ENCODE measurements around the gene SLC19A1. TPM values are rescaled to one million over a fixed set of nuclear protein-coding genes. Genes with fewer than 3 reads are reported as not detected.

SLC19A1 gene
- total RNA-seq, 4 donors from 2014 or later: 6.5 to 18.3 (median 8.1) TPM

DNA sequence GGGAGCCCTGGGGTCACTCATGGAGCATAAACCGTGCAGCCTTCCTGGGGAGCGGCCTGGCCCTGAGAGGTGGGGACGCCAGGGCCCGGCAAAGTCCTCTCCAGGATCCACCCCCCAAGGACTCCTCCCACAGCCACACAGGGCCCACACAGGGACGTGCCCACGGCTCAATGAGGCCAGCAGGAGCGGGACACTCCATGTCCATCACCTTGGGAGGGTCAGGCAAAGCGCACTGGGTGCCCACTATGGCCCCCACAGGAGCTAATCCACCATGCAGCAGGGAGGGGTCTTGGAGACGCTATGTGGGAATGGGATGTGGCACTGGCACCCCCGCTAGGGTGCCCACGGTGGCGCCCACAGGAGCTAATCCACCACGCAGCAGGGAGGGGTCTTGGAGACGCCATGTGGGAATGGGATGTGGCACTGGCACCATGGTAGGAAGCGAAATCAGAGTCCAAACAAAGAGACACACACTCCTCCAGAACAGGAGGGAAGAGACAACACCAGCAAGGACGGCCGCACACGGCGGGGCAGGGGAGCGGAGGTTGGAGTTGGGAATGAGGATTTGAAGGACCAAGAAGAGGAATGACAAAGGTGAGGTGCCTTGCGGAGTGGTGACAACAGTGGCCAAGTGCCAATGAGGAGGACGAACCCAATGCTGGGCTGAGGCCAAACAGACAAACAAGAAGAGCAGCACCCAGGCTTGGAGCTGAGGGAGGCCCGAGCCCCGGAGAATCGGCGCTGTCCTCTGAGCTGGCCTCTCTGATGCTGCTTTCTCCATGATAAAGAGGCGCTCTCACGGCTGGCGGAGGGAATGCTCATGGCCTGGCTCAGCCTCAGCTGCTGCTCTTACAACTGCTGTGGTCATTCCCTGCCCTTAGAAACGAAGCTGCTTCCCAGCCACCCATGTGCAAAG is 18.1 kb upstream of the SLC19A1 start:
- TF ChIP-seq, protein P1, sequence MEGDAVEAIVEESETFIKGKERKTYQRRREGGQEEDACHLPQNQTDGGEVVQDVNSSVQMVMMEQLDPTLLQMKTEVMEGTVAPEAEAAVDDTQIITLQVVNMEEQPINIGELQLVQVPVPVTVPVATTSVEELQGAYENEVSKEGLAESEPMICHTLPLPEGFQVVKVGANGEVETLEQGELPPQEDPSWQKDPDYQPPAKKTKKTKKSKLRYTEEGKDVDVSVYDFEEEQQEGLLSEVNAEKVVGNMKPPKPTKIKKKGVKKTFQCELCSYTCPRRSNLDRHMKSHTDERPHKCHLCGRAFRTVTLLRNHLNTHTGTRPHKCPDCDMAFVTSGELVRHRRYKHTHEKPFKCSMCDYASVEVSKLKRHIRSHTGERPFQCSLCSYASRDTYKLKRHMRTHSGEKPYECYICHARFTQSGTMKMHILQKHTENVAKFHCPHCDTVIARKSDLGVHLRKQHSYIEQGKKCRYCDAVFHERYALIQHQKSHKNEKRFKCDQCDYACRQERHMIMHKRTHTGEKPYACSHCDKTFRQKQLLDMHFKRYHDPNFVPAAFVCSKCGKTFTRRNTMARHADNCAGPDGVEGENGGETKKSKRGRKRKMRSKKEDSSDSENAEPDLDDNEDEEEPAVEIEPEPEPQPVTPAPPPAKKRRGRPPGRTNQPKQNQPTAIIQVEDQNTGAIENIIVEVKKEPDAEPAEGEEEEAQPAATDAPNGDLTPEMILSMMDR (IDR thresholded peaks at IDR 0.05; ENCODE audit: low read depth): no peak

DNA sequence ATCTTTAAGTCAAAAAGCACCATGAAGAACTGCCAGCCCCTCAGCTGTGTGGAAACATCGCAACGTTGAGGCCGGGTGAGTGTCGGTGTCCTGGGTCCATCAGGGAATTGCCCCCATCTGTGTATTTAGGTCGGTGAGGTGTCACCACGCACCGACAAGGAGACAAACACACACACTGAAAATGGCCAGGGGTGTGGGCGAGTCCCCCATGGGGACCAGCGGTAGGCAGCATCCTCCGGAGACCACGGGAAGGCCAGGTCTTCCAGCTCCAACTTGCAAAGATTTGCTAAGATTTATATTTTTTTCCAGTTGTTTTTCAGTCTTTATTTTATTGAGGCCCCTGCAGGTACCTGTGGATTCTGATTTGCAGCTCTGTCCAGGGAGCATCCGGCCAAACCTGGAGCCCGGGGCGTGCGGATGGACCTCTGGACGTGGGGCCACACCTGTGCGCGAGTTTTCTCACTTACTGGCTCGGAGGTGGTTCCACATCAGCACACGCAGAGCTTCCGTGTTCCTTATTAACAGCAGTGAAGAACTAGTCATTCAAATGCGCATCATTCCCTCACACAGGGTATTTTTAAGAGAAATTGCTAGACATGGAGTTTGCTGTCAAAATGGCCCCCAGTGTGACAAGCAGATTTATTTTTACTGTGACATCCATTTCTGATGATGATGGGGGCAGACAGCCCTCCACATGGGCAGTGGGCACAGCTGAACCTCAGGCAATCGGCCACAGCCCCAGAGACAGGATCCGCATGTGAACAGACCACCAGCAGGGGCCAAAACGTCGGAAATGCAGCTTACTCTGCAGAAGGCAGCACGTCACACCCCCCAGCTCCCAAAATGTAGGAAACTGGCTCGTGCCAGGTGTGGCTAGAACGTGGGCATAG is 17.2 kb upstream of the SLC19A1 start:
- TF ChIP-seq, protein P1 (IDR thresholded peaks at IDR 0.05; ENCODE audit: low read depth): no peak

DNA sequence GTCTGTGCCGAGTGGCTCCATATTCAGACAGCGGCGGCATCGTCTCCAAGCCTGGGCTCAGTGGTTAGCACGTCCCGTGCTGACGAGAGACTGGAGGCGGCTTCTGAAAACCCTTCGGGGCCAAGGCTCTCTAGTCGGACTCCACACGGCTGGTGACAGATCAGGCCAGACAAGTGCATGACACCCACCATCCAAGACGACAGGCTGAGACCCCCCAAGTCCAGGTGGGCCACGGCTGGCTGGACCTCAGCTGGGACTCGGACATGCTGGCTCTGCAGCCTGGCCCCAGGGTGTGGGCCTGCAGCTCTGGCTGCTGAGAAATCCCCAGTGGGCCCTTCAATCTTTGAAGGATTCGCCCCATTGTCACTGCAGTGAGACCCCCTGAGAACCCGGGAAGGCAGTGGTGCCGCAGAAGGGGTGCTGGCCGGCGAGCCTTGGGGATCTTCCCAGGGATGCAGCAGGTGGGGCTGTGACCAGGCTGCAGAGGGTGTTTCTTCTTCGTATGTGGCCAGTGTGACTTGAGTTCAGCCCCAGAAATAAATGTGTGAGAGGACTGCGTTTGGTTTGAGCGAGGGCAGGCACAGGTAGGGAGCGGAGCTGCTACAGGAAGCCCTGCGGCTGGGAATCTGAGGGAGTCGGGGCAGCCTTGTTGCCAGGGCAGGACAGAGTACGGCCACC is 15.9 kb upstream of the SLC19A1 start:
- TF ChIP-seq, protein P1 (IDR thresholded peaks at IDR 0.05; ENCODE audit: low read depth): no peak

DNA sequence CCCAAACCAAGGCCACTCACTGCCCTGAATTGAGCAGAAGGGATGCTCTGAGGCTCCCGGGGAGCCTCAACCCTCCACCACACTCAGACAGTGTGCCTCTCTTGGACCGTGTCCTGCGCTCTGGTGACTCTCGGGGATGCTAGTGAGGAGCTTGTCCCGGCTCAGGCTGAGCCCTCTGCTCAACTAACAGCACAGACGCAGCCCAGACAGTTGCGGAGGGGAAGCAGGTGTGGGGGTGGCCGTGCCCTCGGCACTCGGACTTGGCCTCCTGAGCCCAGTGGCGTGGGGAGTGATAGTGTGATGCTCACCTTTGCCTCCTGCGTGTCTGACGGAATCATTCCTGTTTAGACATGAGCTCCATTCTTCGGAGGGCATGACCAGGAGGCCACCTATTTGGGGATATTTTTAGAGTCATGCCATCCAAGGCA is 15.4 kb upstream of the SLC19A1 start:
- TF ChIP-seq, protein P1 (IDR thresholded peaks at IDR 0.05; ENCODE audit: low read depth): no peak

DNA sequence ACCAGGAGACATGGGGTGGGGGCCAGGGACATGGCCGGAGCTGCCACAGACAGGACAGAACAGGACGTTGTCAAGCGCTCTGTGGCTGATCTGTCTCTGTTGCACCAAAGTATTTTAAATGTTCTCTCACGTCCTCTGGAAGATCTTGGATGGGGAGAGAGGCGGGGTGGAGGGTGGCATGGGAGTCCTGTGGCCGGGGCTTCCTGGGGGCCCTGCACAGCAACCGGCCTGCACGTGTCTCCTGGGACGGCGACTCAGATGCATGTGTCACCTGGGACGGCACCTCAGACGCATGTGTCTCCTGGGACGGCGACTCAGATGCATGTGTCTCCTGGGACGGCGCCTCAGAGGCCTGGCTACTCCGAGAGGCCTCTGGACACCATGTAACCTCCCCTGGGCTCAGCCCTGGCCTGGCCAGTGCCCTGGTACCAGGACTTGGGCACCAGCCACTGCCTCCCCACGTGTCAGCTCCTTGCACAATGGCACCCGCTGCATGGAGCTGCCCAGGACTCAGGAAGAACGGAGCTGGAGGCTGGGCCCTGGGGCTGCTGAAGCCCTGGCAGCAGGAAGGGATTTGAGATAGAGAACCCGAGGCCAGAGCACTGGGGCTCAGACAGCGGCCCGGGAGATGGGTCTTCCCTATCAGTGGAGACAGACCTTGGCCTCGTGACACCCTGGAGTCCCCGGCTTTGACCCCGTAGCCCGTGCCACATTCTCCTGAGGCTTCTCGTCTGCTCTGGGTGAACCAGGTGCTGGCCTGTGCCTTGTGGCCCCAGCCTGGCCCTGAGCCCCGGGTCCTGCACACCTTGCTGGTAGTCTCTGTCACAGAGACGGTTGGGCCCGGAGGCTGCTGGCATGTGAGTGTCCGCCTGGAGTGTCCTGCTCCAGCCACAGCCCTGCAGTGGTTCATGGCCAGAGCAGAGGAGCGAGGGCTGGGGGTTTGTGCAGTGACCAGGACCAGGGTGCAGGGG is 14.7 kb upstream of the SLC19A1 start:
- TF ChIP-seq, protein P1 (IDR thresholded peaks at IDR 0.05; ENCODE audit: low read depth): no peak

DNA sequence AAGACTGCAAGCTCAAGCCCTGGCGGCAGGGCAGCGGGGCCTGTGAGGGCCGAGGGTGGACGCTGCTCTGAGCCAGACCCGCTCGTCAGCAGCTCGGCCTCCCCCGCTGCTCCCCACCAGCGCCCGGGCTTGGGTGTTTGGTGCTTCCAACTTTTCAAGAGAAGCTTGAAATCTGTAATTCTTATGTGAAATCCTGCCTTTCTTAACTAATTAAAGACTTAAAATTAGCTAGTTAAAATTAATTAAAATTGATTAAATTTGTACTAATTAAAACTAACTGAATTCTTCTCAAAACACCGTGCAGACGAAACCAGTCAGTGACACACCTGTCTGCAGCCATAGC is 14.0 kb upstream of the SLC19A1 start:
- TF ChIP-seq, protein P1 (IDR thresholded peaks at IDR 0.05; ENCODE audit: low read depth): no peak

All from subcutaneous adipose tissue (tissue), 4 donors.